Left forelimb (tissue), 1 donor: ENCODE measurements around the gene SENP7.
"Not testable (repeated sequence)": the region's sequence is repeated elsewhere in the genome, so short reads cannot be mapped to it uniquely, and the experiment has no call there.

ENCODE experiments used
- DNase-seq: peaks from one replicate; pipeline ENCODE4 v3.0.0-alpha.2; 2018; ENCODE audit warnings: low spot score

SENP7 gene

DNA sequence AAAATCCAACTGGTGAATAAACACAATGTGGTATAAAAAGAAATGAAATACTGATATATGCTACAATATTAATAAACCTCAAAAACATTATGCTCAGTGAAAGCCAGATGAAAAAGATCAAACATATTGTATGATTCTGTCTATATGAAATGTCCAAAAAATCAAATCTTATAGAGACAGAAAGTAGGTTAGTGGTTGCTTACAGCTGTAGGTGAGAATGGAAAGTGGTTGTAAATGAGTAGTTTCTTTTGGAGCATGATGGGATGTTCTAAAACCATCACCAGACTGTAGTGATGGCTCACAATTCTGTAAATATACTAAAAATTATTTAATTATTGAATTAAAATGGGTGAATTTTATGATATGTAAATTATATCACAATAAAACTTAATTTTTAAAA, 58.4 kb downstream of the SENP7 start:
- DNase-seq = no peak

DNA sequence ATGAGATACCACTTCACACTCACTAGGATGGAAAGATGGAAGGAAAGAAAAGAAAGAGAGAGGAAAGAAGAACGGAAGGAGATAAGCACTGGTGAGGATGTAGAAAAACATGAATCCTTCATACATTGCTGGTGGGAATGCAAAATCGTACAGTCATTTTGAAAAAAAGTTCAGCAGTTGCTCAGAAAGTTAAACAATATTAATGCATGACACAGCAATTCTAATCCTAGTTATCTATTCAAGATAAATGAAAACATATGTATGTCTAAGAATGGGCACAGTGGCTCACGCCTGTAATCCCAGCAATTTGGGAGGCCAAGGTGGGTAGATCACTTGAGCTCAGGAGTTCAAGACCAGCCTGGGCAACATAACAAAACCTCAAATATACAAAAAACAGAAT, 59.1 kb downstream of the SENP7 start:
- no peak for DNase-seq

DNA sequence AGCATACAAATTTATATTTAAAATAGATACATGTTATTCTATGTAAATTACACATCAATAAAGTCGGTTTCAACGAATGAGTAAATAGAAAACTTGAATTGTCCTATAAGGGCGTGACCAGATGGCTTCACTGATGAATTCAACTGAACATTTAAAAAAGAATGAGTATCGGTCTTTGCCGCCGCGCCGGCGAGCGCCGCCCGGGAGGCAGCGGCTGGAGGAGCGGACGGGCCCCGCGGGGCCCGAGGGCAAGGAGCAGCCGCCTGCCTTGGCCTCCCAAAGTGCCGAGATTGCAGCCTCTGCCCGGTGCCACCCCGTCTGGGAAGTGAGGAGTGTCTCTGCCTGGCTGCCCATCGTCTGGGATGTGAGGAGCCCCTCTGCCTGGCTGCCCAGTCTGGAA, 74.4 kb downstream of the SENP7 start:
- DNase-seq = not testable (repeated sequence)

DNA sequence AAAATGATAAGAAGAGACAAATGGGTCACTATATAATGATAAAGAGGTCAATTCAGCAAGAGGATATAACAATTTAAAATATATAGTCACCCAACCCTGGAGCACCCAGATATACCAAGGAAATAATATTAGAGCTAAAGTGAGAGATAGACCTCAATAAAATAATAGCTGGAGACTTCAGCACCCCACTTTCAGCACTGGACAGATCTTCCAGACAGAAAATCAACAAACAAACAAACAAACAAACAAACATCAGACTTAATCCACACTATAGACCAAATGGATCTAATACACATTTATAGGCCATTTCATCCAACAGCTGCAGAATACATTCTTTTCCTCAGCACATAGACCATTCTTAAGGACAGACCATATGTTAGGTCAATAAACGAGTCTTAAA, 79.4 kb downstream of the SENP7 start:
- no peak for DNase-seq

DNA sequence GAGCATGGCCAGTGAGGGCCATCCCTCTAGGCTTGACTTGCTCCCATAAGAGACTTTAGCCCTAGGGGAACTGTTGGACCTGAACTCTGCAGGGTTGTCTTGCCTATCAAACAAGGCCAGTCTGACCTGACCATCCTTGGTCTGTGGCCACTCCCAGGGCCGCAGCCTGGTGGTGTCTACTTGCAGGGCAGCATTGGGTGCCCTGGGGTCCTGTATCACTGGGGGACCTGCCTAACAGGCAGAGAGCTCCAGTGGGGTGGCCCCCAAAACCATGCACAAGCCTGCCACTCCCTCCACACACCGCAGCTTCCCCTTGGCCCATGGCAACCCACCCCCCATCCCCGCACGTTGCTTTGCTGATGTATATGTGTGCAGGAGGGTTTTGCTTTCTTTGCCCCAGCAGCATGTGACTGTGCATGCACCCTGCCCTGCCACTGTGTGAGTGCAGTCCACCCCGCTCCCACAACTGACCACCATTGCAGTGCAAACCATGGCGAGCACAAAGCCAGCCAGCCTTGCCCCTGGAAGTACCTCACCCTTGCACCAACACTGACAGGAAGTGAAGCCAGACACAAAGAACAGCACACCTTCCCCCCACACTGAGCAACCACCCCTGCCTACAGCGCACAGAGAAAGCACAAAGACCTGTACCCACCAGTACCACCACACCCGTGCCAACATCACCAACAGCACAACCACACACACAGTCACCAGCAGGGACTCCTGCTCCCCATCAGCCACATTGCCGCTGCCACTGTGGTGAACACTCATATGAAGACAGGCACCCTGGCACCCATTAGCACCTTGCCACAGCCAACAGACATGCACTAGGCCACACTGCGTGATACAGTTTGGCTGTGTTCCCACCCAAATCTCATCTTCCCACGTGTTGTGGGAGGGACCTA, 88.8 kb downstream of the SENP7 start:
- no peak for DNase-seq

DNA sequence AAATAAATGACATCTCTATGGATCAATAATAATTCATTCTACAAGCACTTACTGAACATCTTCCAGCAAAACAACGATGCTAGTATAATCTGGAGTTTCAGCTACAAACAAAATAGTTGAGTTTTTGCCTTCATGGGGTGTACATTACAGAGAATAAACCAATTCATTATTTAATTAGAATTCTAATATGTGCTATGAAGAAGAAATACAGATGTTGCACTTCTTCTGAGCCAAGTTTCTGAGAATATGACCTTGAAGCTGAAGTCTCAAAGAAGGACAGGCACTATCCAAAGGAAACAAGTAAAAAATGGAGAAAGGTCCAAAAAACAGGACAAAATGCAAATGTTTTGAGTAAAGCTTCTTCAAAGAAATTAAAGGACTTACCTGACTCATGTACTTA, 94.2 kb downstream of the SENP7 start:
- no peak for DNase-seq

DNA sequence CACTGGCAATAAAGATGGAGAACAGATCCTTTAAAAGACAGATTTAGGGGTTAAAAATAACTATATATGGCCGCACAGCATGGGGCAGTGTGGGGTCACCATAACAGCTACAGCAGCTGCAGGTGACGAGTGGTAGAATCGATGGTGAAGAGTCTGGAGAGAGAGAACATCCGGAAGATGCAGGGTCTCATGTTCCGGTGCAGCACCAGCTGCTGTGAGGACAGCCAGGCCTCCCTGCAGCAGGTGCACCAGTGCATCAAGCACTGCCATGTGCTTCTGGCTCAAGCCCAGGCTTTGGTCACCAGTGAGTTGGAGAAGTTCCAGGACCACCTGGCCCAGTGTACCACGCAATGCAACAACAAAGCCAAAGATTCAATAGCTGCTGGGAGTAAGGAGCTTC, 98.9 kb downstream of the SENP7 start:
- DNase-seq = no peak

DNA sequence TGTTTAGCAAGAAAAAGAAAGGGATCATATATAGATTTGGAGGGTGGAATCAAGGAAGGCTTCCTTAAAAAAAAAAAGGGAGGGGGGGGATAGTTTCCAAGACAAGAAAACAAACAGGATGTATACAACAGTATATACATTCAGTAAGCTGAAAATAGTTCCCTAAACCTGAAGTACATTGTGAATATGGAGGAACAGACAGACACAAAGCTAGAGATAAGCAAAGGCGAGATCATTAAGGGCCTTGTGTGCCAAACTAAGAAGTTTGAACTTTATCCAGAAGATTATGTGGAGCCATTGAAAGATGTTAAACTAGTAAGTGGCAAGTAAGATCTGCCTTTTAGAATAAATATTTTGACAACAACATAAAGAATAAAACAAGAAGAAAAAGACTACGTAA, 99.4 kb downstream of the SENP7 start:
- no peak for DNase-seq

DNA sequence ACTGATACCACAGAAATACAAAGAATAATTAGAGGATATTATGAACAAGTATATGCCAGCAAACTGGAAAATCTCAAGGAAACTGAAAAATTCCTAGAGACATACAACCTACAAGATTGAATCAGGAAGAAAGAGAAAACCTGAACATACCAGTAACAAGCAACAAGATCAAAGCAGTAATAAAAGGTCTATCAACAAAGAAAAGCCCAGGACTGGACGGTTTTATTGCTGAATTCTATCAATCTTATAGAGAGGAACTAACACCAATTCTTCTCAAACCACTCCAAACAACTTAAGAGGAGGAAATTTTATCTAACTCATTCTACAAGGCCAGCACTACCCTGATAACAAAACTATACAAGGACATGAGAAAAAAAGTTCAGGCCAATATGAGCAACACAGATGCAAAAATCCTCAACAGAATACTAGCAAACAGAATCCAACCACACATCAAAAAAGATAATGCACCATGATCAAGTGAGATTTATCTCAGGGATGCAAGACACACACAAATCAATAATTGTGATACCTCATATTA, 121.5 kb downstream of the SENP7 start:
- DNase-seq = no peak

DNA sequence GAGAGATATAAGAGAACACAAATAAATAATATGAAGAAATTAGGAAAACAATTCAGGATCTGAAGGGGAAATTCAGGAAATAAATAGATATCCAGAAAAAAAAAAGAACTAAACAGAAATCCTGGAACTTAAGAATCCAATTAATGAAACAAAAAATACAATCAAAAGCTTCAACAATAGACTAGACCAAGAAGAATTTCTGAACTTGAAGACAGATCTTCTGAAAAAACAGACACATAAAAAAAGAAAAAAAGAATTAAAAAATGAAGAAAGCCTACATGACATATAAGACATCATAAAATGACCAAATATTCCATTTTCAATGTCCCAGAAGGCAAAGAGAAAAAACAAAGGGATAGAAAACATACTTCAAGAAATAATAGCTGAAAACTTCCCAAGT, 124.3 kb downstream of the SENP7 start:
- no peak for DNase-seq

DNA sequence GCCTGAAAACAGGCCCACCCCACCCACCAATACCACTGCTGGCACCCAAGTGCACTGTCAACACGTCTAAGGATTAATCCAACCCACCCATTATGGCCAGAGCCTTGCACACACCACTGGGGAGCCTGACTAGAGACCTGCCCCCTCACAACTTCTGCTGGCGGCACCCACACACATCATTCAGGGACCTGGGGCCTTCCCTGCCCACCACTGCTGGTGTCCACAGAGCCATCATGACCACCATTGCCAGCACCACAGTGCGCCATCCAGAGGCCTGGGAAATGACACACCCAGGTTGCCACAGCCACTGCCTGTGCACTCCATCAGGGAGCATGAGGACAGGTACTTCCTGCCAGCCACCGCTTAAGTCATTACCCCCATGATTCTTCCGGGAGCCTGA, 125.7 kb downstream of the SENP7 start:
- no peak for DNase-seq

DNA sequence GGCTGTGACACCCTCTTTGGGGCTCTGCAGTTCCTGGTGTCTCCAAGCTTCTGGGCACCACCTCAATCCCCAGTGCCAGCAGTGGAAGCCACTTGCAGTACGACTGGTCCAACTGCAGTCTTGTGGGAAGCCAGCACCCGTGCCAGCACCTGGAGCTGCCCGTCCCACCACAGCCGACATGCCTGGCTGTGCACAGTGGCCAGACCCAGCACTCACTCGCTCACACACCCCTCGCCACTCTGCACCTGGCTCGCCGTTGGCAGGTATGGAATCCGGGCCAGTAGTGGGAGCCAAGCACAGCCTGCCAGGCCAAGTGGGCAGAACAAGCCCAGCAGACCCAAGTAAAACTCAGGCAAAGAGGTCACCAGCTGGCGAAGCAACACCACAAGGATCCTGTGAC, 128.6 kb downstream of the SENP7 start:
- no peak for DNase-seq

DNA sequence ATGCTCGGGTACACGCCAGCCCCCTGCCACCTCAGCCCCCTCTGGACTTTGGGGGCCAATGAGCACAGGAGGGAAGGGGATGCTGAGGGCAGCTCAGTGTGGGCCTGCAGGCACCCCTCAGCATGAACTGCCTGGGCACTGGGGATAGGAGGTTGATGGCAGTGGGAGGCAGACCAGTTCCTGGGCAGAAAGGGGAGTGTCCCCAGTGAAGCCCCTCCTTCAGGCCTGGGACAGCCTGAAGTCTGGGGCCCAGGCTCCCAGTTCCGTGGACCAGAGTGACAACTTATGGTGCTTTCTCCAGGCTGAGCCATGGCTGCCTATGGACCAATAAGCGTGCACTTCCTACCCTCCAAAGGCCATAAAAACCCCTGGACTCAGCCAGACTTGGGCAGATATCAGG, 129.4 kb downstream of the SENP7 start:
- no peak for DNase-seq

DNA sequence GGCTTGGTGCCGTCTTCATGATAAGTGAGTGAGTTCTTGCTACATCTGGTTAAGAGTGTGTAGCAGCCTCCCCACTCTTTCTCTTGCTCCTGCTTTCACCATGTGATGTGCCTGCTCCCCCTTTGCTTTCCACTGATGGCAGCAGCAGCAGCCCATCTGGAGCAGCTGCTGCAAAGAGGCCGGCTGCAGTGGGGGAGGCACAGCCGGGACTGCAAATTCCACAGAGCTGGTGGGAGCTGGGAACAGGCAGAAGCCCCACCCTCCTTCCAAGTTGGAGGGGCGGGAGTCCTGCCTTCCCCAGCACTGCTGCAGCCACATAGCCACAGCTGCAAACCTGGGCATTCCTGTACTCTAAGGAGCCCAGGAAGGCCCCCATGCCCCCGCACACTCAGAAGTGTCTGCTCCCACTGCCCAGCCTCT, 129.8 kb downstream of the SENP7 start:
- DNase-seq = no peak

DNA sequence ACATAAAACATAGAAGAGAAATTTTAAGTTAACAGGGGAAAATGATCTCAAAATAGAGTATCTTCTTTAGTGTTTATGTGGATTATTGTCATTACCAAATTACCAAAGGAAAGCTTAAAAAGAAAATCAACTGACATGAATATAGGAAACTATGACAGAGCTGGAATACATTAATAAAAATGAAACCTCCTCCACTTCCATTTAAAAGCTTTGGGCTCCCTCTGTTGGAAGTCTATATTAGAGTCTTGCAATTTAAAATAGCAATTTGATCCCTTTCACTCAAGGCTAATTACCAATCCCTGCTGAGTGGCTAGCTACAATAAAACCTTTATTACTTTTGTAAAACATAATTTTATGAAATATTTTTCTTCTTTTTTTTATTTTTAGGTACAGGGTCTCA, 131.2 kb downstream of the SENP7 start:
- DNase-seq = no peak

DNA sequence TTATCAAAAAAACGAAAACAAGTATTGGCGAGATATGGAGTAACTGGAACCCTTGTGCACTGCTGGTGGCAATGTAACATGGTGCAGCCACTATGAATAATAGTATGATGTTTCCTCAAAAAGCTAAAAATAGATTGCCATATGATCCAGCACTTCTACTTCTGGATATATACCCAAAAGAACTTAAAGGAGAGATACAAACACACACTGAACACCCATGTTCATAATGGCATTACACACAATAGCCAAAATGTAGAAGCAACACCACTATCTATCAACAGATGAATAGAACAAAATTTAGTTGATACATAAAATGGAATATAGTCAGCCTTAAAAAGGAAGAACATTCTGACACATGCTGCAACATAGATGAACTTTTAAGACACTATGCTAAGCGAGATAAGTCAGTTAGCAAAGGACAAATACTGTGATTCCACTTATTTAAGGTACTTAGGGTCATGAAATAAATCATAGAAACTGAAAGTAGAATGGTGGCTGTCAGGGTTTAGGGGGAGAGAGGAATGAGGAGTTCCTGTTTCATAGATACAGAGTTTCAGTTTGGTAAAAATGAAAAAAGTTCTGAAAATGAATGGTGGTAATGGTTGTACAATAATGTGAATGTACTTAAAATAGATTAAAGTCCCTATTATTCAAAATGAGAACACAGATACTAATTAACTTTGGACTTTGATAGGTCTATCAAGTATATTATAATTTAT, 133.2 kb downstream of the SENP7 start:
- no peak for DNase-seq

DNA sequence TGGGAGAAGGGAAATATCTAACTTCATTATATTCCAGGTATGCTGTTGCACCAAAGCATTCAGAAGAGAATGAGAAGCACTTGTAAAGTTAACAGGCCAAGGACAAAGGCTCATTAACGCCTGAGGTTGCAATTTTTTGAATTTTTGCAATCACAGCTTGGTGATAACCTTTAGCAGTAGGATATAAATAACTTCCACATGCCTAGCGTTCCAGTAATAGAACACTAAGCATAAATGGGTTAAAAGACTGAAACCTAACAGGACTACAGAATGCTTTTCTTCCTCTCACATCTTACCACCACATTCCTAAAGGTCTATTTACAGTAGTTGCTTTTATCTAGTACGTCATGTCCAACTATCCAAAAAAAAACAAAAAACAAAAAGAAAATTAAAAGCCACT, 135.2 kb downstream of the SENP7 start:
- no peak for DNase-seq

DNA sequence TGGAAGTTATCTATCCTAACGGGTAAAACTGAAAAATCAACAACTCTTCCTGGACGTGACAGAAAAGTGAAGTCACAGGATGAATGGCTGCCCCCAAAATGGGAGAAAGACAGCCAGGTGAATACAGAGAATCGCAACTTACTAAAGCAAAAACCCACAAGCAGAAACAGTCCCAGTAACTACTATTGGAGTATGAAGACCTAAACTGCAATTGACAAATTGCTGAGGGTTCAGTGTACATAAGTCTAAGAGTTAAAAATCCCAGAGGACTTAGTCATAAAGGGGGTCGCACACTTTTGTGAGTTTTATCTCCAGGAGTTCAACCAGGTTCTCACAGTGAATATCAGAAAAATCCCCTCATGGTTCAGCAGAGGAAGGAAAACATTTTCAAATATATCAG, 135.8 kb downstream of the SENP7 start:
- no peak for DNase-seq

DNA sequence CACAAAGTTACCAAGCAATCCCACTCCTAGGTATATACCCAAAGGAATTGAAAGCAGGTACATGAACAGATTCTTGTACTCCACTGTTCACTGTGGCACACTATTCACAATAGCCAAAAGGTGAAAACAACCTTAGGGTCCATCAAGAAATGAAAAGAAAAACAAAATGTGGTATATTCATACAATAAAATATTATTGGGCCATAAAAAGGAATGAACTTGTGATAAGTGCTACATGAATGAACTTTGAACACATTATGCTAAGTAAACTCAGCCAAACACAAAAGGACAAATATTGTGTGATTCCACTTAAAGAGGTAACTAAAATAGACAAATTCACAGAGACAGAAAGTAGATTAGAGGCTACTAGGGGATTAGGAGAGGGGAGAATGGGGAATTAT, 137.4 kb downstream of the SENP7 start:
- DNase-seq = no peak

DNA sequence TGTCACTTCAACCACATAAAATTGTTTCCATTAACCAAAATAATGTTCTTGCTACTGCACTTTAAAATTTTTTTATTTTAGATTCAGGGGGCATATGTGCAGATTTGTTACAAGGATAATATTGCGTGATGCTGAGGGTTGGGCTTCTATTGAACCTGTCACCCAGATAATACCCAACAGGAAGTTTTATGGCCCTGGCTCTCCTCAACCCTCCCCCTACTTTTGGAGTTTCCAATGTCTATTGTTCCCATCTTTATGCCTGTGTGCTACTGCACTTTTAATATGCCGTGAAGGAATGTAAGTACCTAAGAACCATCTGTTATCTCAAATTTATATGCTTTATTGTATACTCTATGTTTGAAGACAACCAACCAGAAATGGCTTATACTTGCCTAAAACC, 150.6 kb downstream of the SENP7 start:
- no peak for DNase-seq

DNA sequence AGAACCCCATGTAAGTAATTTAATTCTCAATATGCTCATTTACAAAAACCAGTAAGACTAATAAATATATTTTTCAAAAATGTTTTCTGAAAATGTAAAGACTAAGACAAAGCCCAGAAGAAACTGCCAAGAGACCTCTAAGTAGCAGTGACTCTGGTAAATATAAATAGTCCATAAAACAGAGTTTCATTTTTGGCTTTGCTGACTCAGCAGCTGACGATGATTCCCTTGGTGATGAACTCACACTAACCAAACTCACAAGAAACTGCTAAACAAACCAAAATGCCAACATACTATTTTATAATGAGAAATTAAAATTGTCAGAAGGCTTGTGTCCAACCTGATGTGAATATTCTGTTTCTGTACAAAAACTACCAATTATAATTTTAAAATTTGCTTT, 161.2 kb downstream of the SENP7 start:
- no peak for DNase-seq

DNA sequence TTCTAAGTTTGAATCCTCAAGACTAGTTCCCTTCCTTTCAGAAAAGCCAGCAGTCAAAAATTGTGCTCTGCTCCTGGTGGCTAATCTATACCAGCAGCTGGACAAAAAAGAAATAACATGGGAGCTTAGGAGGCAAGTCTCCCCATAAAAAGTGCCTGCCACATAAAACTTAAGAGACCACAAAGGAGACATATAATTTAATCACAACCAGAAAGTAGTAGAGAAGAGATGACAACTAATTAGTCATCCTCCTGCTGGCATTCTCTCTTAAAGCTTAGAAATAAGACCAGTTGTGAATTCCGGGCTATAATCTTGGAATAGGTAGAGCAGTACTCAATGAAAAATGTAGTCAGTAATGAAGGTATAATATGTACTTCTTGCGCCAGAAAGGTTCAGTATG, 172.4 kb downstream of the SENP7 start:
- no peak for DNase-seq

DNA sequence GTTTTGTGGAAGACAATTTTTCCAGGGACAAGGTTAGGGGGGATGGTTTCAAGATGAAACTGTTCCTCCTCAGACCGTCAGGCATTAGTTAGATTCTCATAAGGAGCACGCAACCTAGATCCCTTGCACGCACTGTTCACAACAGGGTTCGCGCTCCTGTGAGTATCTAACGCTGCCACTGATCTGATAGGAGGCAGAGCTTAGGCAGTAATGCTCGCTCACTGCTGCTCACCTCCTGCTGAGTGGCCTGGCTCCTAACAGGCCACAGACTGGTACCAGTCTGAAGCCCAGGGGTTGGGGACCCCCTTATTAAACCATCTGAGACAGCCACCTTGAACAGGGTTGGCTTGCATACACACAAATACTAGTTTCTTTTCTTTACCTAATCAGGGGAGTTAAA, 179.1 kb downstream of the SENP7 start:
- no peak for DNase-seq
